ENCODE measurements around the gene ERLEC1.

- TF ChIP-seq CTCF (IDR thresholded peaks at IDR 0.05; ENCODE audit: poor library complexity, severe bottlenecking) (no peak), POLR2AphosphoS5 (IDR thresholded peaks at IDR 0.05) (no peak), EZH2 (IDR thresholded peaks at IDR 0.05; ENCODE audit: borderline replicate concordance, insufficient read depth, low read length, poor library complexity, severe bottlenecking) (no peak)
Observed at GRCh38 chr2:53863538-53864227, 76.8 kb downstream of the ERLEC1 start.

All from neural cell (in vitro differentiated cells).